ENCODE measurements around the gene TCEAL2. TPM values are rescaled to one million over a fixed set of nuclear protein-coding genes. Genes with fewer than 3 reads are reported as not detected.
"Not testable (repeated sequence)": the region's sequence is repeated elsewhere in the genome, so short reads cannot be mapped to it uniquely, and the experiment has no call there.

The TCEAL2 gene
- total RNA-seq: 10 to 100 TPM in 1 of 2 donors, 1 to 10 TPM in 1; 2.7 to 14.5 TPM
- long read RNA-seq, partial matches to known transcripts: 0 of 3 reads
- long read RNA-seq, other reads (novel, unspliced or antisense): 0 of 3 reads

DNA sequence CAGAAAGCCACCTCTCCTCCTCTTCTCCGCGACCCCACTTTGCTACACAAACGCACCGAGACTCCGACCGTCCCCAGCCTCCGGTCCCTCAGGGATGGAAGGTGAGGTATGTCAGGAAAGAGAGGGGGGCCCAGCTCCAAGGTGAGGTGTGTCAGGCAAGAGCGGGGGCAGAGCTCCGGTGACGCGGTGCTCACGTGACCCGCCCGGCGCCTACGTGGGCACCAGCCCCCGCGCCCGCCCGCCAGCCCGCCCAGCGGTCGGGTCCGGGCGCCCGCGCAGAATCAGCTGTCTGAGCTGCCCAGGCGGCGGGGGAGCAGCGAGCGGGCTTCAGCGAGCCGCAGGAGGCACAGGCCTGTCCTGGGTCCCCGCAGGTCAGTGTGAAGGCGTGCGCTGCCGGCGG lies at the start of gene TCEAL2:
TCEAL2 (plus strand) TSS at position 244 of the 400 bp plus-strand sequence. CDS start 1,152 bp downstream, outside the sequence.
- peak; percentile 27 for DNase-seq
- peak; percentile 73 to 84 for ATAC-seq
- intact Hi-C loops (cut with DNase I): not testable (repeated sequence)

DNA sequence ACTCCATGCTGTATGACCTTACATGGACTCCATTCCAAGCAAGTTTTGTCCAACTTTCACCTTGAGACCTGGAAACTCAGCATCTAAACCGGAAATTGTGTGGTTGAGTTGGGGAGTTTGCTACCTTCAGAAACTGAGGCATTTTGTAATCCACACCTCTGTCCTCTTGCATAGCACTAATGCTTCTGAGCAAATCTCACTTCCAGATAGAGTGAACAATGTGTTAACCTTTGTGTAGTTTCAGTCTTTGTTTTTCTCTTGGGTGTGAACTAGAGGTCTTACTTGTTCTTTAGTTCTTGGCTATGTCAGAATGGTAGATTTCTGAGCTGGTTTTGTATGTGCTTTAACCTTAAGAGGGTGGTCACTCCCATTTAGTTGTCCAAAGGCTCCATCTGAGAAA lies 48.1 kb upstream of the TCEAL2 start:
- ATAC-seq (no peak), DNase-seq (no peak)
- intact Hi-C loops (cut with DNase I): no loop called here

DNA sequence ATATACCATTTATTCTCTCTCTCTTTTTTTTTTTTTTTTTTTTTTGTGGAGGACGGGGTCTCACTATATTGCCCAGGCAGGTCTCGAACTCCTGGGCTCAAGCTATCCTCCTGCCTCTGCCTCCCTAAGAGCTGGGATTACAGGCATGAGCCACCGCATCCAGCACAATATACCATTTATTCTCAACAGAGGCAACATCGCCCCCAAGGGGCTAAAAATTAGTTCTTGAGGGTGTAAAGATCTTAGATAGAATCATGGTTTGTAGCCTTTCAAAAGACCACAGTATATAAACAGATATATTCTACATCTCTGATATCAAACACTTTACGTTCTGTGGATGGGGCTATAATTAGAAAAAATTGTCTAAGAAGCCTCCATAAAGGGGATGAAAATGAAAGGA lies 39.8 kb upstream of the TCEAL2 start:
- ATAC-seq (no peak), DNase-seq (no peak)
- intact Hi-C loops (cut with DNase I): no loop called here

DNA sequence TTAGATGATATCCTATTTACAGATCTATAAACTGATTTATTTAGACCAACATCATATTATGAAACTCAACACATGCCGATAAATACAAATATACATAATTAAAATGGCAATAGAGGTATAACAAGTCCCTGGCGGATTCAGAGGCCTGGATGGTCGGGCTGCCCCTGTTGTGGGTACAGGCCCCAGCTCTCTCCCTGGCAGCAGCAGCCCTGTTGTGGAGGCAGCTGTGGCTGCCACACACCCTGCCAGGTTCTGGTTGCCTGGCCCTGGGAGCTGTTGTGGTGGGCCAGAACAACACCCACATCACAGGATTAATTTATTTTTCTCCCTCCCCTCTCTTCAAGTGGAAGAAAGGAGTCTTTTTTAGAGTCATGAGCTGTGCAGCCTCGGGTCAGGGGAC lies 12.1 kb upstream of the TCEAL2 start:
- intact Hi-C loops (cut with DNase I): no loop called here
- DNase-seq (no peak), ATAC-seq (no peak)

DNA sequence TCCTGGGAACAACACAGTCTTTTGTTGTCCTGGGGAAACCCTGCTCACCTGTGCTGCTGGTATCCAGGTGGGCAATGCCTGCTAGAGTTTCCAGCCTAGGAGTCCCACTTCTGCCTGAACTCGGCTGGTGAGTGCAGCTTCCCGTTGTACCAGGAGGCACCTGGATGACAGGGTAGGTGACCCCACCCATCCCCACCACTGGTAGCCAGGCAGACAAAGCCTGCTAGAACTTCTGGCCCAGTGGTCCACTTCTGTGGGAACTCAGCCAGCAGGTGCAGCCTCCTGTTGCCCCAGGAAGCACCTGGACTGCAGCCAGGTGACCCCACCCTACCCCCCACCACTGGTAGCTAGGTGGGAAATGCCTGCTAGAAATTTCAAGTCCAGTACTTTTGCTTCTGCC lies 9.7 kb upstream of the TCEAL2 start:
- no peak for DNase-seq
- no peak for ATAC-seq
- intact Hi-C loops (cut with DNase I): no loop called here

DNA sequence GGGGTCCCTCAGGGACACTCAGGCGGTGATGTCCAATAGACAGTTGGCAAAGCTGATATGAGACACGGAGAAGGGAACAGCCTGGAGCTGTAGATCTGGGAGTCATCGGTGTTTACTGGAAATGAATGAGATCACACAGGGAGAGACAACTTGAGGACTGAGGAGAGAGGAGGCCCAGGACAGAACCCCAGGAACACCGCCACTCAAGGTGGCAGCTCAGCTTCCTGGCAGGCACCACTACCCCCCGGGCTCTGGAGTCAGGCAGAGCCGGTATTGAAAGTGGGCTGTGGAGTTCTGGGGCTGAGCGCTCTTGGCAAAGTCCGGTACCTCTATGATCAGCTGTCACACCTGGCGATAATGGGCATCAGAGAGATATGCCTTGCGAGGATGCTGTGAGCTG lies 465 bp upstream of the TCEAL2 start:
- DNase-seq; intact Hi-C loops (cut with DNase I): not testable (repeated sequence)
- ATAC-seq: peak in 1 of 2 donors; percentile 12

DNA sequence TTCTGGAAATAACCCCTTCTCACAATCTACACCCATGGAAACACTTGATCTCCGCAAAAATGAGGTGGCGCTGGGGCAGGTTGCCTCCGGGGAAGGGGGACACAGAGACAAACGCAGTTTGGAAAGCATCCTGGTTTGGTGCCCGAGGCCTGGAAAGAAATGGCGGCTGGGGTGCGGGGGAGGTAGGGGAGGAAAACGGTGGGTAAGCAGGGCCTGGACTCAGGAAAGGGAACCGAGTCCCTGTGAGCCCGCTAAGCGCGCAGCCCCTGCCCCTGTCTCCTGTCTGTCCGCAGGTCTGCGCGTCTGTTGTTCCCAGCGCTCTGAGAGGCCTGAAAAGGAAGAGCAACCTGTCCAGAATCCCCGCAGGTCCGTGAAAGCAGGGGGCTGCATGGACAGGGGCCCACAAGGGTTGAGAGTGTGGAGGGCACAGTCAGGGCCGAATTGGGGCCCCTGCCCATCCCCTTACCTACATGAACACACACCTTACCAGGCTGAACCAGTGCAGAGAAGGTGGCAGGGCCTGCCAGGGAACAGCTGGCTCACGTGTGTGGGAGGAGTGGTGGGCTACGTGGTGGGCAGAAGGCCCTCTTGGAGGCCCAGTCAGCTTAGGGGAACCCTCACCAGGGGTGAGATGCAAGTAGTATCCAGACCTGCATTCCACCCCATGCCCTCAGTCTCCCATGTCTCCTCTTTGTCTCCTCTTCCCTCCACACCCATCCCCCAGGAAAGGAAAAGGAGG lies 770 bp downstream of the TCEAL2 start:
- peak in 1 of 2 donors; percentile 34 for ATAC-seq
- intact Hi-C loops (cut with DNase I); DNase-seq: not testable (repeated sequence)

DNA sequence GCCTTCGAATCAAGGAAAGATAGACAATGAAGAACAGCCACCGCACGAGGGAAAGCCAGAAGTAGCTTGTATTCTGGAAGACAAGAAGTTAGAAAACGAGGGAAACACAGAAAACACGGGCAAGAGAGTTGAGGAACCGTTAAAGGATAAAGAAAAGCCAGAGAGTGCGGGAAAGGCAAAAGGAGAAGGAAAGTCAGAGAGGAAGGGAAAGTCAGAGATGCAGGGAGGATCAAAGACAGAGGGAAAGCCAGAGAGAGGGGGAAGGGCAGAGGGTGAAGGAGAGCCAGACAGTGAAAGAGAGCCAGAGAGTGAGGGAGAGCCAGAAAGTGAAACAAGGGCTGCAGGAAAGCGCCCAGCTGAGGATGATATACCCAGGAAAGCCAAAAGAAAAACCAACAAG lies 1.4 kb downstream of the TCEAL2 start:
- DNase-seq: no peak
- intact Hi-C loops (cut with DNase I): no loop called here
- no peak for ATAC-seq

DNA sequence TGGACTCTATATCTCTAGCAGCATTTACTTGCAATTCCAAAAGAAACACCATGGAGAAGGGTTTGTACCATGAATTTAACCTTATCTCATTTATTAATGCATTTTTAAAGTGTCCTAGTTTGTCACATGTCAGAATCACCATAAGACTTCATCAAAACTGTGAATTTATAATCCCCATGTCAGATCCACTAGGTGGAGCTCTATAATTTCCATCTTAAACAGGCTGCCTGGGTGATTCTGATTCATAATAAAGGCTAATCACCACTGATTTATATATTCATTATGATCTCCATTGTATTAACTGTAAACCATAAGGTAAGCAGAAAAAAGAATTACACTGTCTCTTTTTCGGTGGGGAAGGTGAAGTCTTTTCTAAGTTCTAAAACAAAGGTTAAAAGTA lies 4.0 kb downstream of the TCEAL2 start:
- DNase-seq (no peak), ATAC-seq (no peak)
- intact Hi-C loops (cut with DNase I): no loop called here

DNA sequence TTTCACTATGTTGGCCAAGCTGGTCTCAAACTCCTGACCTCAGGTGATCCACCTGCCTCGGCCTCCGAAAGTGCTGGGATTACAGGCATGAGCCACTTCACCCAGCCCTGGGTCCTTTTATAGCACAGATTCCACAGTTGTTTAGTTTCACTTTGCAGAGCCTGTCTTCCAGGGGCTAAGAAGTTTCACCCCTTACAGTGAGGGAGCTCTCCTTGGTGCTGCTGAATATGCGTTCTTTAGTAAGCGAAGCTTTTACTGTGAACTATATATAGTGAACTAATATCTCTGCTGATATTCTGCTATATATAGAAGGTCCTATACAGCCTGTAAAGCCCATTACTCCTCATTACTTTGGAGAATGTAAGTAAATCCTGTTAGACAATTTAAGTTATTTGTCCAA lies 12.6 kb downstream of the TCEAL2 start:
- intact Hi-C loops (cut with DNase I): no loop called here
- no peak for ATAC-seq
- DNase-seq: no peak

DNA sequence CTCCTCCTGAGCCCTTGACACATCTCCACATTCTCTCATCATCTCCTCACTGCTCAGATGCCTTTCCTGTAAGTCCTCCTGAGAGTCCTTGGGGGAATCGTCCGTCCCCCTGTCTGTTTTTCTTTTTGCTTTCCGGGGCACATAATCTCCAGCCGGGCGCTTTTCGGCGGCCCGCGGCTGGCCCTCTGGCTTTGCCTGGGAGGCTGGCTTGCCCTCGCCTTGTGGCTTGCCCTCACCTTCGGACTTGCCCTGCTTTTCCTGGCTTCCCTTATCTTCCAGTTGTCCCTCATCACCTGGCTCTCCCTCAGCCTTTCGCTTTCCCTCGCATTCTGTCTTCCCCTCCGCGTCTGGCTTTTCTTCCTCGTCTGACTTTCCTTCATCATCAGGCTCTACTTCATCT lies 15.4 kb downstream of the TCEAL2 start:
- ATAC-seq; intact Hi-C loops (cut with DNase I); DNase-seq: not testable (repeated sequence)

DNA sequence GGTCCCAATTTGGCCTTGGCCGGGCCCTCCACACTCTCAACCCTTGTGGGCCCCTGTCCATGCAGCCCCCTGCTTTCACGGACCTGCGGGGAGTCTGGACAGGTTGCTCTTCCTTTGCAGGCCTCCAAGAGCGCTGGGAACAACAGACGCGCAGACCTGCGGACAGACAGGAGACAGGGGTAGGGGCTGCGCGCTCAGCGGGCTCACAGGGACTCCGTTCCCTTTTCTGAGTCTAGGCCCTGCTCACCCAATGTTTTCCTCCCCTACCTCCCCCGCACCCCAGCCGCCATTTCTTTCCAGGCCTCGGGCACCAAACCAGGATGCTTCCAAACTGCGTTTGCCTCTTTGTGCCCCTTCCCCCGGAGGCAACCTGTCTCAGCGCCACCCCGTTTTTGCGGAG lies 16.2 kb downstream of the TCEAL2 start:
- intact Hi-C loops (cut with DNase I); DNase-seq: not testable (repeated sequence)
- ATAC-seq: peak in 1 of 2 donors; percentile 12

DNA sequence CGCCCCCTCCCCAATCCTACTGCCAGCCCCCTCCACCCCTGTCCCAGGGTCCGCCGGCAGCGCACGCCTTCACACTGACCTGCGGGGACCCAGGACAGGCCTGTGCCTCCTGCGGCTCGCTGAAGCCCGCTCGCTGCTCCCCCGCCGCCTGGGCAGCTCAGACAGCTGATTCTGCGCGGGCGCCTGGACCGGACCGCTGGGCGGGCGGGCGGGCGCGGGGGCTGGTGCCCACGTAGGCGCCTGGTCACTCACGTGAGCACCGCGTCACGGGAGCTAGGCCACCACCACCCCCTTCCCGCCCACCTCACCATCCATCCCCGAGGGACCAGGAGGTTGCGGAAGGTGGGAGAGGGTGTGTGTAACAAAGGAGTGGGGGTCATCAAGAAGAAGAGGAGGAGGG lies 16.8 kb downstream of the TCEAL2 start, which contains the start of gene TCEAL6:
TCEAL6 (minus strand) TSS at position 208 of the 400 bp plus-strand sequence.
- DNase-seq; intact Hi-C loops (cut with DNase I): not testable (repeated sequence)
- ATAC-seq: peak in 1 of 2 donors; percentile 40

DNA sequence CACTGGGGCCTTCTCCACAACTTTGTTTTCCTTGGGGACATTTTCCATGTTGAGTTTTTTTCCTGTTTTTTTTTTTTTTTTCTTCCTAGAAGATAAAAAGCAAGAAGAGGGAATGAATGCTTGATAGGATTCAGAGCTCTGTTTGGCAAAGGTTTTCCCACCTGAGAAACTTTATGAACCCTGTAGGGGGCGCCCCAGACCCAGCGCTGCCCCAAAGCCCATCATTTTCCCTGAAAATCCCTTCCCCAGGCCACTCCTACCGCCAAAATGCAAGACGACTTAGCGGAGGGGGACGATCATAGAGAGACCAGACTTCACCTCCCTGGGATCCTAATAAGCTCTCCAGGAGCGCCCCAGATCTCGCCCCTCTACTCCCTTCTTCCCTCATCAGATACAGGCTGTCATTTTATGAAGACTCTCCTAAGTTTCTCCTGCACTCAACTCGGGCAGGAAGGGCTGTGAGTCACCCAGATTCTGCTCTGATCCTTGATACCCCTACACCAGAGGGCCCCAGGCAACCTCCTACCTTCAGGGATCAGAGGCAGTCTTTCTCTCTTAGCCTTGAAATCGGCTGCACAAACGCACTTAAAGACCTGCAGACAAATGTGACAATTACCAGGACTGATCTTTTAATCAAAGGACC lies 28.9 kb downstream of the TCEAL2 start:
- ATAC-seq (peak in 1 of 2 donors; percentile 16), DNase-seq (no peak)
- intact Hi-C loops (cut with DNase I): no loop called here

DNA sequence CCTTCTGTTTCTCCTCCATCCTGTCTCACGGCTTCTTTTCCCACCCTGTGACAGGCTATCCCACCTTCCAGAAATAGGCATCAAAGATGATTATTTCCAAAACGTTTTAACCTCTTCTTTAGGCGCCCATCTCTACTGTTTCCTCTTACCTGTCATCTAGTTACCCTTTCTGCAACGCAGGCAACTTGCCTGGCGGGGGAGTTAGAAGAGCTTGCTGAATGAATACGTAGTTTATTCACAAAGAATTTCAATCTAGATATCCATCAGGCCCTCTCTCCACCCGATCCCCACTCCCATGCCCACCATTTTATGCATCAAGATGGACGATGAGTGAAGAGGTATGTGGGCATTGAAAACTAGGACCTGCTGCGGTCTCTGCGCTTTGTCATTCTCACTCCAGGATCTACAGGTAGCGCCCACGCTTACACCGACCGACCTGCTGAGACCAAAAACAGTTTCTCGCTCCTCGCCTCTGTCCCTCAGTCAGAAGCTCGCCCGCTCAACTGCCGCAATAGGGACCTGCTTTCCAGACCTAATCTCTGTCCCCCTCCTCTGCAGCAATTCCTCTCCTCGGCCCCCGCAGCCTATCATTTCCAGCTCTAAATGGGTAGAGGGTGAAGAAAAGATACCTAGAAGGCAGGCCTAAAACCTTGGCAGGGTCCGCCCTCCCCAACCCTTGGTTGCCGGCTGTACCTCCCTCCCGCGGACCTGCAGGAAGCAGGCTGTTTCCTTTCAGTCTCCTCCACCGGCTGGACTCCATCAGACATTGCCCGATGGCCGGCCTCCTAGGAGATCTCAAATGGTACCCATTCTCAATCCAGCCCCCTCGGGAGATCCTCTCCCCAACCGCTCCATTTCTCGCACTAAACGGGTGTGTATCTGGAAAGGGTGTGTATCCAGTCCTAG lies 29.7 kb downstream of the TCEAL2 start:
- DNase-seq (peak; percentile 23), ATAC-seq (peak; percentile 51 to 70)
- intact Hi-C loops (cut with DNase I): no loop called here

DNA sequence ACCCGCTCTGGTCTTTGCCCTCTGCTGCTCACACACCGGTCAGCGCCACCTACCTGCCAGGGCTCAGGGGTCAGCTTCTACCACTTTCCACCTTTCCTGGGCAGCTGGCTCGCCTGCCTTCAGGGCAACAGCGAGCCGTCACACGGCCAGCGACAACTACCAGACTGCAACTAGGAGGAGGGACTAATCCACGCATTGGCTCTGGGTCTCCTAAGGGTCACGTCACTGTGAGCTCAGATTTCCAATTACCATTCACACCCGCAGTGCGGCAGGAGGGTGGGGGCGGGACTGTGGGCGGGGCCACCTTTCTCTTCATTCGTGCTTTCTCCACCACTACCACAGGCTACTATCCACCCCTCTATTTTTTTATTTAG lies 30.3 kb downstream of the TCEAL2 start, which contains the start of gene BEX5:
BEX5 (minus strand) TSS at position 172 of the 374 bp plus-strand sequence. CDS start 1,712 bp downstream, outside the sequence.
- intact Hi-C loops (cut with DNase I): no loop called here
- DNase-seq (peak; percentile 69), ATAC-seq (peak; percentile 98 to 100)
